ENCODE results near the gene RRAS2.

DNA sequence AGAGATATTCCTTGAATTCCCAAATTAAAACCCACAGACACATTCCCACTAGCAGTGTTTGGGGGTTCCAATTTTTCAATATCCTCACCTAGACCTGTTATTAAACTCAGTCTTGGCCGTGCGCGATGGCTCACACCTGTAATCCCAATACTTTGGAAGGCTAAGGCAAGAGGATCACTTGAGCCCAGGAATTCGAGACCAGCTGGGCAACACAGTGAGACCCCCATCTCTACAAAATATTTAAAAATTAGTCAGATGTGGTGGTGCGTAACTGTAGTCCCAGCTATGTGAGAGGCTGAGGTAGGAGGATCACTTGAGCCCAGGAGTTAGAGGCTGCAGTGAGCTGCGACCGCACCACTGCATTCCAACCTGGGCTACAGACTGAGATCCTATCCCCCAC is 53.3 kb downstream of the RRAS2 start:
- TF ChIP-seq, protein P1, sequence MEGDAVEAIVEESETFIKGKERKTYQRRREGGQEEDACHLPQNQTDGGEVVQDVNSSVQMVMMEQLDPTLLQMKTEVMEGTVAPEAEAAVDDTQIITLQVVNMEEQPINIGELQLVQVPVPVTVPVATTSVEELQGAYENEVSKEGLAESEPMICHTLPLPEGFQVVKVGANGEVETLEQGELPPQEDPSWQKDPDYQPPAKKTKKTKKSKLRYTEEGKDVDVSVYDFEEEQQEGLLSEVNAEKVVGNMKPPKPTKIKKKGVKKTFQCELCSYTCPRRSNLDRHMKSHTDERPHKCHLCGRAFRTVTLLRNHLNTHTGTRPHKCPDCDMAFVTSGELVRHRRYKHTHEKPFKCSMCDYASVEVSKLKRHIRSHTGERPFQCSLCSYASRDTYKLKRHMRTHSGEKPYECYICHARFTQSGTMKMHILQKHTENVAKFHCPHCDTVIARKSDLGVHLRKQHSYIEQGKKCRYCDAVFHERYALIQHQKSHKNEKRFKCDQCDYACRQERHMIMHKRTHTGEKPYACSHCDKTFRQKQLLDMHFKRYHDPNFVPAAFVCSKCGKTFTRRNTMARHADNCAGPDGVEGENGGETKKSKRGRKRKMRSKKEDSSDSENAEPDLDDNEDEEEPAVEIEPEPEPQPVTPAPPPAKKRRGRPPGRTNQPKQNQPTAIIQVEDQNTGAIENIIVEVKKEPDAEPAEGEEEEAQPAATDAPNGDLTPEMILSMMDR (IDR thresholded peaks at IDR 0.05; ENCODE audit: insufficient read depth, low read length), result no peak
- TF ChIP-seq POLR2AphosphoS5 (IDR thresholded peaks at IDR 0.05; ENCODE audit: low read depth) (no peak), GABPA (IDR thresholded peaks at IDR 0.05; ENCODE audit: low read depth) (no peak), SPI1 (IDR thresholded peaks at IDR 0.05; ENCODE audit: borderline replicate concordance, low read depth) (no peak)
- TF ChIP-seq, protein P2, sequence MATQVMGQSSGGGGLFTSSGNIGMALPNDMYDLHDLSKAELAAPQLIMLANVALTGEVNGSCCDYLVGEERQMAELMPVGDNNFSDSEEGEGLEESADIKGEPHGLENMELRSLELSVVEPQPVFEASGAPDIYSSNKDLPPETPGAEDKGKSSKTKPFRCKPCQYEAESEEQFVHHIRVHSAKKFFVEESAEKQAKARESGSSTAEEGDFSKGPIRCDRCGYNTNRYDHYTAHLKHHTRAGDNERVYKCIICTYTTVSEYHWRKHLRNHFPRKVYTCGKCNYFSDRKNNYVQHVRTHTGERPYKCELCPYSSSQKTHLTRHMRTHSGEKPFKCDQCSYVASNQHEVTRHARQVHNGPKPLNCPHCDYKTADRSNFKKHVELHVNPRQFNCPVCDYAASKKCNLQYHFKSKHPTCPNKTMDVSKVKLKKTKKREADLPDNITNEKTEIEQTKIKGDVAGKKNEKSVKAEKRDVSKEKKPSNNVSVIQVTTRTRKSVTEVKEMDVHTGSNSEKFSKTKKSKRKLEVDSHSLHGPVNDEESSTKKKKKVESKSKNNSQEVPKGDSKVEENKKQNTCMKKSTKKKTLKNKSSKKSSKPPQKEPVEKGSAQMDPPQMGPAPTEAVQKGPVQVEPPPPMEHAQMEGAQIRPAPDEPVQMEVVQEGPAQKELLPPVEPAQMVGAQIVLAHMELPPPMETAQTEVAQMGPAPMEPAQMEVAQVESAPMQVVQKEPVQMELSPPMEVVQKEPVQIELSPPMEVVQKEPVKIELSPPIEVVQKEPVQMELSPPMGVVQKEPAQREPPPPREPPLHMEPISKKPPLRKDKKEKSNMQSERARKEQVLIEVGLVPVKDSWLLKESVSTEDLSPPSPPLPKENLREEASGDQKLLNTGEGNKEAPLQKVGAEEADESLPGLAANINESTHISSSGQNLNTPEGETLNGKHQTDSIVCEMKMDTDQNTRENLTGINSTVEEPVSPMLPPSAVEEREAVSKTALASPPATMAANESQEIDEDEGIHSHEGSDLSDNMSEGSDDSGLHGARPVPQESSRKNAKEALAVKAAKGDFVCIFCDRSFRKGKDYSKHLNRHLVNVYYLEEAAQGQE (IDR thresholded peaks at IDR 0.05; ENCODE audit: insufficient replicate concordance, low read depth), result no peak

Measured in HL-60 (cell line).